Right kidney (tissue), 1 donor: ENCODE measurements around the gene RORC.

Source experiments
- DNase-seq: peaks from one replicate; pipeline ENCODE4 v3.0.0-alpha.2; 2016

The RORC gene

GRCh38 chr1:151827853-151828252, 3.7 kb downstream of the RORC start:
- DNase-seq: no peak

- no peak for DNase-seq
These were observed 5.6 kb downstream of the RORC start for GRCh38 chr1:151825751-151826660.

DNA sequence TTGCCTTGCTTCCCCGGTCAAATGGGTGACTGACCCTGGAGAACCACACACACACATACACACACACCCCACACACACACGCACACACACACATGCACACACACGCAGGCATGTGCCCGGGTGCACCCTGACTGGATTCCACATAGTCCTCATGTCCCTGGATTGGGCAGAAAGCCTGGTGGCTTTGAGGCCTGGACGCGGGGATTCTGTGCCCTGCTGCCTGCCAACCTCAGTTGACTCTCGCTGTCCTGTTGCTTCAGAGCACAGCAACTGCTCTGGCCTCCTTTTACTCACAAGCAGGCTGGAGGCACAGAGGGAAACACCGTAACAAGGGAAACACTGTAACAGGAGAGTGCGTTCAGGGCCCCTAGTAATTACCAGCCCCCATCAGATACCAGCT, 6.4 kb downstream of the RORC start:
- DNase-seq: no peak

DNA sequence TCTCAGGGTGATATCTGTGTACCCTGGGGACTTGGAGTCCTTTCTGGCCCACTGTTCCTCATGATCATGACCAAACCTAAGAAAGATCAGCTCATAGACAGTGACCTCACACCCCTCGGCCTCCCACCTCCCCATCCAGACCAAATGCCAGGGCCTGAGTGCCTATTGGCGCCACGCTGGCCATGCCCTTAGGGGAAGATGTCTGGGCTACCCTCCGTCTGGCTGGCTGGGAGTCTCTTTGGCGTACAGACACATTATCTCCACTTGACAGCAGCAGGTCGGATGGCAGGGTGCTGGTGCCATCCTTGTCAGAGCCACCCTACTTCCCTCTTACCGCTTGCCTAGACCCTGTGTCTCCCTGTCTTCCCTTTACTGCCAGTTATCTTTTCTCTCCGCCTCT, 8.4 kb downstream of the RORC start:
- no peak for DNase-seq

DNA sequence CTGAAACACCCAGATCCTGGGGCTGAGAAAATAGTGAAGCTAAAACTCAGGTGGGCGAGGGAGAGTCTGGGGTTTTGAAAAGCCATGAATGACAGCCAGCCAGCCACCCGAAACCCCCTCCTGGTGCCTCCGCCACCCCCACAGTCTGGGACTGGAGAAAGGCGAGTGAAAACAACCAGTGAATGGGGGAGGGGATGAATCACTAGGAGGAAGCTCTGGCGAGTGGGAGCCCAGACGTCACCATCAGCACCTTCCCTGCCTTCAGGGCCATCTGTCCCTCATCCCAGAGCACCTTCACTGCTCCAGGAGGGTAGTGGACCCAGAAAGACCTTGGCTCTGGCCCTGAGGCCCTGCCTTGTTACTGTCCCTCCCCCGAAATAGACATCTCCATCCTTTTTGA, 9.2 kb downstream of the RORC start:
- no peak for DNase-seq

GRCh38 chr1:151820940-151821339, 10.7 kb downstream of the RORC start:
- no peak for DNase-seq

GRCh38 chr1:151819976-151820623, 11.5 kb downstream of the RORC start:
- DNase-seq: no peak

DNA sequence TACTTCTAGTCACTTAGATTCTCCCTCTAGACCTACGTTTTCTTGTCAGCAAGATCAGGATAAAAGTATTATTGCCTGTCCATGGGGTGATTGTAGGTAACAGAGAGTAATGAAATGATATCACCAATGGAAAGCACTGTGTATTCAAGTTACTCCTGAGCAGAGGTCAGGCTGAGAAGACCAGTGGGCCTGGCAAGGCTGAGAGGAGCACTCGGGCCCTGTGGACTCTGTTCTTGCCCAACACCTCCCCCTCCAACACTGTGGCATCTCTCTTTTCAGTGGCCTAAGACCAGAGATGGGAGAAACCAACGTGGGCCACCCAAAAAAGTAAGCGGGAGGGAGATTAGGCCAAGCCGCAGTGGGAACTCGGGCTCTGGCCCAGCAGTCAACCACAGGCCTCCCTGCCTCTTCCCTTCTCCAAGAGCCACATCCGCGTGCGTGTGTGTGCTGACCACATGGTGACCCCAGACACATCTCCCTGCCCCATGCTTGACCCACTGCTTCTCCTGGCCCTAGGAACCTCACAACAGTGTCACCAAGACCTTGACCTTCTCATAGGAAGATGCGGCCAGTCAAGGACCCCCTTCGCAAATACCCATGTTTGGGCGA, 12.3 kb downstream of the RORC start:
- no peak for DNase-seq

- no peak for DNase-seq
These were observed 14.3 kb downstream of the RORC start for GRCh38 chr1:151817353-151817730.

GRCh38 chr1:151816548-151817352, 14.9 kb downstream of the RORC start:
- no peak for DNase-seq

DNA sequence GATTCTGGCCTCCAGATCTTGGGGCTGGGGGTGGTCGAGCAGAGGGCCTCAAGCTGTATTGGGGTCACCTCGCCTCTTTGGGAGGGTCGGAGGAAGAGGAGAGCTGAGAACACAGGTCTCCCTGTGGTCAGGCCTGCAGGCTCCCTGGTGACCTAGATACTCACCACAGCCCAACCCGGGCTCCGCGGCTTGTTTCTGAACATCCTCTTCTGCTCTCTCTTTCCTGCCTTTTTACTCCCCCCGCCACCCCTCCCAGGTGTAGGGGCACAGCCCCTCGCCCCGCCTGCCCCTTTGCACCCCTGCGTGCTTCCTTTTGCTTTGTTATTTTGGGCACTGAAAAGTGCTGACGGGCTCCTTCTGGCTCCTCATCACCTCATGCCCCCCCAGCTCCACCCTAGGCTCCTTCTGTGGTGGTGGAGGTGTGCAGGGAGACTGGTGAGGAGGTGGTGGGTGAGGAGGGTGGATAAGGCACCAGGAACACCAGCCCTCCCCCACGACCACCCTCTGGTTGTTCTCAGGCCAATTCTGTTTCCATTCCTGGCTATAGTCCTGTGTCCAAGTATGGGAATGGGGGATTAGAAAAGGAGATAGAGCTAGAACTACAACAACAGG, 15.8 kb downstream of the RORC start:
- DNase-seq: no peak

- DNase-seq: no peak
These were observed 16.5 kb downstream of the RORC start for GRCh38 chr1:151814971-151815545.

- no peak for DNase-seq
These were observed 17.2 kb downstream of the RORC start for GRCh38 chr1:151814426-151814825.

DNA sequence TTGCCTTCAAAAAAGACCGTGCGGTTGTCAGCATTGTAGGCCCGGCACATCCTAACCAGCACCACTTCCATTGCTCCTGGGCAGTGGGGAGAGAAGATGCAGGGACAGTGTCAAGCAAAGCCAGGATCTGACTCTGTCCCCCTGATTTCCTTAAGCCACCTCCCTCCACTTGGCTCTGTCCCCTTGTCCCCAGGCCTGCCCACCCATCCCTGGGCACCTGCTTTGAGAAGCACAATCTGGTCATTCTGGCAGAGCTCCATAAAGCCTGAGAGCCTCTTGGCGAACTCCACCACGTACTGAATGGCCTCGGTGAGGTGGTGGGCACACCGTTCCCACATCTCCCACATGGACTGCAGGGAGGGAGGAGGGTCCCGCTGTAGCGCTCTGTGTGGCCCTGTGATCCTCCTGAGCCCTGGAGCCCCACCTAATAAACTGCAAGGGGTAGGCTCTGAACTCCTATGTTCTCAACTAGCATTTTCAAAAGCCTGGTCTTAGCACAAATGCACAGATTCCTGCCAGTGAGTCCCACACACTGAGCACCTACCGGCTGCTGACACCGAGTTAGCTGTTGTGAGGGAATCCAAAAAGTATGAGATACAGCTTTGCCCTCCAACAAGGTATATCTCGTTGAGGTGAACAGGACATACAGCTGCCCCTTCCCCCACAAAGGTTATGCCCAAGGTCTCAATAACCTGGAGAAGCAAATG, 18.2 kb downstream of the RORC start:
- DNase-seq: no peak

GRCh38 chr1:151811181-151811580, 20.4 kb downstream of the RORC start:
- no peak for DNase-seq

DNA sequence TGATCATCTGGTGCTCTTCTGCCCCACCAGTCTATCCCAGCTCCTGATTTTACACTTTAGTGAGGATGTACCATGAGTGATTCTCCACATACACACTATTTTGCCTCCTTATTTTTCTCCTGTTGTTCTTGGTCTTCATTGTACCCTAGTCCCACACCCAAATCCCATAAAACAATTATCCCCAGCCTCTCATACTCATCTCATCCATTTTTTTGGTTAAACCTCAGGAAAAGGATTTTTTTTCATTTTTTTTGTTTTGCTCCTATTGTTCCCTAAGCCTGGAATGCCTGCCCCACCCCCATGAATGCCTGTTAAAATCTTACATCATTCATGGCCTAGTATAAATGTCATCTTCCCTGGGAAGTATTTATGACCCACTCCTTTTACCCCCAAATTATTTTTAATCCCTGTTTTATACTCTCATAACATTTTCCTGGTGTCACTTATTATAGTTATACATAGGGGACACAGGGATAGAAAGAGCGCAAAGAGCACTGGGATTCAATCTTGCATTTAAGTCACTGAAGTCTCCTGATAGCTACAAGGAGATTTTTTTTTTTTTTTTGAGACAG, 21.5 kb downstream of the RORC start:
- DNase-seq: no peak

GRCh38 chr1:151809290-151809984, 22.2 kb downstream of the RORC start:
- DNase-seq: no peak

DNA sequence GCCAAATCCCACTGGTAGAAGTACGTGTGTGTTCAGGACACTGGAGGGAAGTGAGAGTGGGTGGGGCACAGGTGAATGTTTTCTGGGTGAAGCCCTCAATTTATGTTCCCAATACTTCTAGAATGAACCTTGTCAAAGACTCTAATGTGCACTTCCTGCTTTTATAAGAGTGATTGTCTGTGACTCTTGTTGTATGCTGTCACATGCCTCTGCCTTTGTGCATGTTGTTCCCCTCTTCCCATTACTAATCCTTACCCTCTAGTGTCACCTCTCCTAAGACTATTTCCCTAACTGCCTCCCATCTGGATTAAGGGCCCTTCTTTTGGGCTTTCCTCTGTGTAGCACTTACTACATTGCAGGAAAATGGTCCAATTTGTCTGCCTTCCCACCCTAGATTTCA, 23.8 kb downstream of the RORC start:
- no peak for DNase-seq

DNA sequence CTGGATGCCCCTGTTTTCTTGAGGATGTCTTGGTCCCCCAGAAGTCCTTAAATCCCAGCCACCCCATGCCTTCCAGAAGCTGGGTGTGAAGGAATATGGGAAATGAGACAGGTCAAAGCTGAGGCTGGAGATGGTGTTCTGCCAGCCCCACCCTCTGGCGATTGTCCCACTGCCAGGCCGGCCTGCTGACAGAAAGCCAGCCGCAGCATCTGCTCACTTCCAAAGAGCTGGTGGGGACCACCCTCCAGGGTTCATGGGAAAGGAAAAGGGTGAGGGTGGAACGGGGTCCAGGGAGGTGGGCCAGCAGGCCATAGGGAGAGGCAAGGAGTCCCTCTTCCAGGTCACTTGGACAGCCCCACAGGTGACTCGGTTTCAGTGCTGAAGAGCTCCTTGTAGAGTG, 24.5 kb downstream of the RORC start:
- DNase-seq: no peak

- no peak for DNase-seq
These were observed 25.4 kb downstream of the RORC start for GRCh38 chr1:151806170-151806569.
